C4-2B (cell line): ENCODE results near the gene ATP11A.

Experiments used
- CTCF ChIP-seq: fragments of 450-650 bp; conservative IDR thresholded peaks from 2 replicates; pipeline ENCODE4 v1.5.1; 2017; ENCODE audit warnings: mild to moderate bottlenecking
- ZFX ChIP-seq: fragments of 450-650 bp; IDR thresholded peaks from 2 replicates; pipeline ENCODE4 v1.6.1; 2017

GRCh38 chr13:112696869-112697465 lies 7.1 kb downstream of the ATP11A start:
- no peak for TF ChIP-seq CTCF
- no peak for TF ChIP-seq ZFX
